ENCODE data around the gene TACO1.

Gene TACO1

DNA sequence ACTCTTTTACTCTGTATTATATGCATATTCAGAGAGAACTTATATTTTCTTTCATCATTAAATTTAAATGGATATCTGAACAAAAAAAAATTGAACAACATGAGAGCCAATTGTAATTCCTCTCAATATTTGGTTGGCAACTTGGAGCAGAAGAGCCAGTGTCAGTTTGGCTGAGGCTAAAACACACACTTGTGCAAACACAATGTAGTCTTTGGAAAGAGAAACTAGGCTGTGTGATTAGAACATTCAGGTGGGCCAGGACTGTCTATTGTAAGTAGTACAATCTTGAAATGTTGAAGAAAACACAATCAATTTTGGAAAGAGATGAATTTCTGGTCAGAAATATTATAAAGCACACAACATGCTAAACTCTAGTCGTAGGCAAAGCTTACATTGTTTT, 33.5 kb upstream of the TACO1 start:
- H3K27ac ChIP-seq, result no peak overlapping the region
- H3K36me3 ChIP-seq (ENCODE audit: insufficient read depth, low read length), result no peaks in the 10 kb centered on the region
- H3K9me3 ChIP-seq (ENCODE audit: low read depth, low read length), result no peaks in the 10 kb centered on the region
- TF ChIP-seq FOXP2 (optimal IDR thresholded peaks at IDR 0.05; ENCODE audit: control extremely low read depth, extremely low read length, insufficient read depth) (no peak), EZH2 (IDR thresholded peaks at IDR 0.05) (no peak), POLR2AphosphoS5 (IDR thresholded peaks at IDR 0.05; ENCODE audit: borderline replicate concordance, low read depth, low read length) (no peak)
- H3K9ac ChIP-seq (ENCODE audit: insufficient read length), result no peak overlapping the region
- DNase-seq (ENCODE audit: low read depth, low spot score), result no peak
- H3K4me3 ChIP-seq, result no peak overlapping the region

GRCh38 chr17:63568563-63568962, 32.1 kb upstream of the TACO1 start:
- TF ChIP-seq FOXP2 (optimal IDR thresholded peaks at IDR 0.05; ENCODE audit: control extremely low read depth, extremely low read length, insufficient read depth) (no peak), POLR2AphosphoS5 (IDR thresholded peaks at IDR 0.05; ENCODE audit: borderline replicate concordance, low read depth, low read length) (no peak), EZH2 (IDR thresholded peaks at IDR 0.05) (no peak)
- Histone ChIP-seq H3K36me3 (ENCODE audit: insufficient read depth, low read length) (no peaks in the 10 kb centered on the region), H3K4me3 (no peak overlapping the region), H3K27ac (no peak overlapping the region), H3K9ac (ENCODE audit: insufficient read length) (no peak overlapping the region), H3K9me3 (ENCODE audit: low read depth, low read length) (no peaks in the 10 kb centered on the region)
- DNase-seq (ENCODE audit: low read depth, low spot score), result no peak

DNA sequence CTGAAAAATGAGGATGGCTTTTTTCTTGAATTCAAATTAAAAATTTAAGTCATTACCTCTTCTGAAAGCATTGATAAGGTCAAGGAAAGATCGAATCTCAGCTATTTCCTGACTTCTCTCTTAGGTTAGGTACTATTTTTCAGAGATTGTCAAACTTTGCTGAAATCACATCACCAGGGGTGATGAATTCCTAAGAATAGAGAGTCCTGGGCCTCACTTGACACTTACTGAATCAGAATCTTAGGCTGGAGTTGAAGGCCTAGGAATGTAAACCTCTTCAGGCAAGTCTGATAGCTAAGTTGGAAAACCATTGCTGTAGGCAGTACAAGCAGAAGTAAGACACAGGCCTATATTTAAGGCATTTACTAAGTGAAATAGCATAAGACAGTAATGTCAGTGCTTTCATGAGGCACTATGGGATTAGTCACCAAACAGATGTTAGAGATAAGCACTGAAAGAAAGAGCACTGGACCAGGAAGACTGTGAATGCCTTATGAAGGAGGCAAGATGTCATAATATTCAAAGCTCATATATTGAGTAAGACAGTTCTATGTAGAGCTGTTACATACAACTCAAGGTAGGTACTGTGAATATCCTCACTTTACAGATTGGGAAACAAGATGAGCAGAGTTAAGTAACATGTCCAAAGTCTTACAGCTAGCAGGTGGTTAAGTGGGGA, 28.9 kb upstream of the TACO1 start:
- H3K4me3 ChIP-seq, result no peak overlapping the region
- H3K9ac ChIP-seq (ENCODE audit: insufficient read length), result no peak overlapping the region
- H3K36me3 ChIP-seq (ENCODE audit: insufficient read depth, low read length), result no peaks in the 10 kb centered on the region
- H3K27ac ChIP-seq, result no peak overlapping the region
- no peak for DNase-seq (ENCODE audit: low read depth, low spot score)
- TF ChIP-seq FOXP2 (optimal IDR thresholded peaks at IDR 0.05; ENCODE audit: control extremely low read depth, extremely low read length, insufficient read depth) (no peak), EZH2 (IDR thresholded peaks at IDR 0.05) (no peak), POLR2AphosphoS5 (IDR thresholded peaks at IDR 0.05; ENCODE audit: borderline replicate concordance, low read depth, low read length) (no peak)
- no peaks in the 10 kb centered on the region for H3K9me3 ChIP-seq (ENCODE audit: low read depth, low read length)

DNA sequence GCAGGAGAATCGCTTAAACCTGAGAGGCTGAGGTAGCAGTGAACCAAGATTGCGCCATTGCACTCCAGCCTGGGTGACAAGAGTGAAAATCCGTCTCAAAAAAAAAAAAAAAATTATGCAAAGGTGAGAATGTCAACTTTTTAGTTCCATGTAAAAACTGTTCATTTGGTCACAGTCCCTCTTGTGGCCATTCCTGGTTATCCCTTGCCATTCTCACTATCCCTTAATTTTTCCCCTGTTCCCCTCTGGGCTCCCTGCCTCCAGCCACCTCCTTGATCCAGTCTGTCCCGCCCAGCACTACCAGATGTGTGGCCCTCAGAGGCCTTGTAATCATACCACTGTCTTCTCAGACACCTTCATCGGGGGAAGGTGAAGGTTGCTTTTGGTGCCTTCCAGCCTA, 27.1 kb upstream of the TACO1 start:
- no peaks in the 10 kb centered on the region; the same call in 1 of the 2 replicates for H3K36me3 ChIP-seq (ENCODE audit: insufficient read depth, low read length)
- H3K4me3 ChIP-seq, result no peak overlapping the region
- no peaks in the 10 kb centered on the region for H3K9me3 ChIP-seq (ENCODE audit: low read depth, low read length)
- H3K9ac ChIP-seq (ENCODE audit: insufficient read length), result no peak overlapping the region
- H3K27ac ChIP-seq, result no peak overlapping the region
- TF ChIP-seq FOXP2 (optimal IDR thresholded peaks at IDR 0.05; ENCODE audit: control extremely low read depth, extremely low read length, insufficient read depth) (no peak), POLR2AphosphoS5 (IDR thresholded peaks at IDR 0.05; ENCODE audit: borderline replicate concordance, low read depth, low read length) (no peak)
- DNase-seq (ENCODE audit: low read depth, low spot score), result no peak

GRCh38 chr17:63578027-63578768, 22.5 kb upstream of the TACO1 start:
- peaks cover 29% of the 10 kb centered on the region for H3K36me3 ChIP-seq (ENCODE audit: insufficient read depth, low read length)
- TF ChIP-seq FOXP2 (optimal IDR thresholded peaks at IDR 0.05; ENCODE audit: control extremely low read depth, extremely low read length, insufficient read depth) (no peak), POLR2AphosphoS5 (IDR thresholded peaks at IDR 0.05; ENCODE audit: borderline replicate concordance, low read depth, low read length) (no peak), EZH2 (IDR thresholded peaks at IDR 0.05) (no peak)
- no peak overlapping the region for H3K4me3 ChIP-seq
- H3K27ac ChIP-seq, result no peak overlapping the region
- H3K9ac ChIP-seq (ENCODE audit: insufficient read length), result no peak overlapping the region
- no peaks in the 10 kb centered on the region for H3K9me3 ChIP-seq (ENCODE audit: low read depth, low read length)
- no peak for DNase-seq (ENCODE audit: low read depth, low spot score)

DNA sequence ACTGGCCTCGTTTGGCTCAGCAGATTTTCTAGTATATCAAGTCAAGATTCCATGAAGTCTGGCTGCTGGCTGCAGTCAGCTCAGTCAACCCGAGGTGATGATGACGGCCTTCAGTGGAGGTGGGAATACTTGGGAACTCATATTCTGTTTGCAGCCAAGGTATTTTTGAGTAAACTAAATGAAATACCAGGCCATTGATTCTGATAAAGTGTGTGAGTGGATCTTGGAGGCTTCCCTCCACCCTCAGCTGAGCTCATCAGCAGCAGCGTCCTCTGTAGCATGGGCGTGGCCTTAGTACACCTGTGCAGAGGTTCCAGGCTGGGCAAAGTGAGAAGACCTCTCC, 22.0 kb upstream of the TACO1 start:
- no peak overlapping the region for H3K27ac ChIP-seq
- no peaks in the 10 kb centered on the region for H3K9me3 ChIP-seq (ENCODE audit: low read depth, low read length)
- H3K36me3 ChIP-seq (ENCODE audit: insufficient read depth, low read length), result peaks cover 34% of the 10 kb centered on the region
- TF ChIP-seq FOXP2 (optimal IDR thresholded peaks at IDR 0.05; ENCODE audit: control extremely low read depth, extremely low read length, insufficient read depth) (no peak), POLR2AphosphoS5 (IDR thresholded peaks at IDR 0.05; ENCODE audit: borderline replicate concordance, low read depth, low read length) (no peak), EZH2 (IDR thresholded peaks at IDR 0.05) (no peak)
- DNase-seq (ENCODE audit: low read depth, low spot score), result no peak
- no peak overlapping the region for H3K4me3 ChIP-seq
- no peak overlapping the region for H3K9ac ChIP-seq (ENCODE audit: insufficient read length)

DNA sequence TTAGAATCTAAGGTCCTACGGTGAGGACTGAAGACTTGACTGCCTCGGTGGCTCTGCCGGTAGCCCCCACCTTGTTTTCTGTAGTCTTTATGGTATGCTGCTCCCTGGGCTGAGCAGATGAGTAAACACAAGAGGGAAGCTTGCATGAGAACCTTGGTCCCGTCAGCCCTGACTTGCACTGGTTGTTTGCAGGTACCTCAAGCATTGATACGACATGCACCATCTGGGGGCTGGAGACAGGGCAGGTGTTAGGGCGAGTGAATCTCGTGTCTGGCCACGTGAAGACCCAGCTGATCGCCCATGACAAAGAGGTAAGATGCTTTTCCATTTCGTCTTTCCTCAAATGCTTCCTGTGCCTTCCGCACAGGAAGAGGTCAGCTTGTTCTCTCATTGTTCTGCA, 21.1 kb upstream of the TACO1 start:
- Histone ChIP-seq H3K27ac (no peak overlapping the region), H3K9ac (ENCODE audit: insufficient read length) (no peak overlapping the region), H3K4me3 (no peak overlapping the region), H3K36me3 (ENCODE audit: insufficient read depth, low read length) (peaks cover 36% of the 10 kb centered on the region), H3K9me3 (ENCODE audit: low read depth, low read length) (no peaks in the 10 kb centered on the region)
- no peak for DNase-seq (ENCODE audit: low read depth, low spot score)
- TF ChIP-seq EZH2 (IDR thresholded peaks at IDR 0.05) (no peak), FOXP2 (optimal IDR thresholded peaks at IDR 0.05; ENCODE audit: control extremely low read depth, extremely low read length, insufficient read depth) (no peak), POLR2AphosphoS5 (IDR thresholded peaks at IDR 0.05; ENCODE audit: borderline replicate concordance, low read depth, low read length) (no peak)

GRCh38 chr17:63587770-63588169, 12.9 kb upstream of the TACO1 start:
- no peak for TF ChIP-seq POLR2AphosphoS5 (IDR thresholded peaks at IDR 0.05; ENCODE audit: borderline replicate concordance, low read depth, low read length)
- no peak for TF ChIP-seq EZH2 (IDR thresholded peaks at IDR 0.05)
- TF ChIP-seq FOXP2 (optimal IDR thresholded peaks at IDR 0.05; ENCODE audit: control extremely low read depth, extremely low read length, insufficient read depth), result no peak
- Histone ChIP-seq H3K9ac (ENCODE audit: insufficient read length) (no peak overlapping the region), H3K9me3 (ENCODE audit: low read depth, low read length) (no peaks in the 10 kb centered on the region), H3K36me3 (ENCODE audit: insufficient read depth, low read length) (peaks cover 65% of the 10 kb centered on the region), H3K27ac (no peak overlapping the region), H3K4me3 (no peak overlapping the region)
- no peak for DNase-seq (ENCODE audit: low read depth, low spot score)

Measured in SK-N-MC (cell line).